PC-3 (cell line): ENCODE measurements around the gene INS. TPM values are rescaled to one million over a fixed set of nuclear protein-coding genes. Genes with fewer than 3 reads are reported as not detected.

Source experiments
- ATAC-seq: fragments of 200-7000 bp; cut with Tn5 transposase; 2 replicates; pipeline ENCODE4 v1.9.1; 2020; ENCODE audit warnings: mild to moderate bottlenecking, moderate library complexity
- BruUV-seq: library from RNA; stranded (reverse); fragments of 400-500 nt; replicated peaks from 2 replicates; lab custom pipeline; 2021; lab: Mats Ljungman, UMichigan
- CTCF ChIA-PET: fragments of 300-600 bp; sonication (Branson Sonifier 250); formaldehyde crosslinking; loops from one replicate; lab custom pipeline; 2022; ENCODE audit warnings: antibody characterized with exemption; lab: Charles Lee
- POLR2A ChIA-PET: fragments of 300-600 bp; sonication (Branson Sonifier 250); formaldehyde crosslinking; loops from one replicate; lab custom pipeline; 2022; ENCODE audit warnings: antibody characterized with exemption; ENCODE audit not compliant: unreplicated experiment; lab: Charles Lee
- DNase-seq: peaks from one replicate; pipeline ENCODE4 v3.0.0-alpha.2; 2015
- H2AFZ ChIP-seq: fragments of 300-600 bp; sonication (generic); 2 replicates; pipeline ENCODE4 v1.6.0; 2016; ENCODE audit warnings: antibody characterized with exemption, low read length
- H3F3A ChIP-seq: fragments of 300-600 bp; sonication (generic); one replicate; pipeline ENCODE4 v1.6.0; 2017; ENCODE audit warnings: antibody characterized with exemption, low read length, control low read depth, mild to moderate bottlenecking; ENCODE audit not compliant: unreplicated experiment
- H3K27ac ChIP-seq: fragments of 300-600 bp; sonication (generic); 2 replicates; pipeline ENCODE4 v1.5.1; 2016; ENCODE audit warnings: mild to moderate bottlenecking, low read length
- H3K27me3 ChIP-seq: fragments of 300-600 bp; sonication (generic); 2 replicates; pipeline ENCODE4 v1.6.1; 2016; ENCODE audit warnings: low read length, mixed read lengths
- H3K36me3 ChIP-seq: fragments of 300-600 bp; sonication (generic); 2 replicates; pipeline ENCODE4 v1.6.1; 2016; ENCODE audit warnings: low read depth, mixed run types, low read length, mixed read lengths
- H3K4me1 ChIP-seq: fragments of 300-600 bp; sonication (generic); 2 replicates; pipeline ENCODE4 v1.5.1; 2016; ENCODE audit warnings: low read length; ENCODE audit not compliant: insufficient read depth
- H3K4me2 ChIP-seq: fragments of 300-600 bp; sonication (generic); 2 replicates; pipeline ENCODE4 v1.6.0; 2016; ENCODE audit warnings: low read length
- H3K4me3 ChIP-seq: fragments of 300-600 bp; sonication (generic); 2 replicates; pipeline ENCODE4 v1.5.1; 2016; ENCODE audit warnings: mild to moderate bottlenecking, low read length, mixed read lengths
- H3K79me2 ChIP-seq: fragments of 300-600 bp; sonication (generic); 2 replicates; pipeline ENCODE4 v1.6.1; 2017; ENCODE audit warnings: low read length, mixed read lengths
- H3K9ac ChIP-seq: fragments of 300-600 bp; sonication (generic); 2 replicates; pipeline ENCODE4 v1.6.0; 2016; ENCODE audit warnings: mild to moderate bottlenecking, low read length
- H3K9me2 ChIP-seq: fragments of 300-600 bp; sonication (generic); replicated peaks from 2 replicates; pipeline ENCODE4 v1.6.1; 2016; ENCODE audit warnings: mixed run types, low read length, mixed read lengths
- H3K9me3 ChIP-seq: fragments of 300-600 bp; sonication (generic); 2 replicates; pipeline ENCODE4 v1.6.1; 2016; ENCODE audit warnings: low read length, mixed read lengths
- H4K20me1 ChIP-seq: fragments of 300-600 bp; sonication (generic); 2 replicates; pipeline ENCODE4 v1.6.1; 2016; ENCODE audit warnings: low read length, mixed read lengths
- CTCF ChIP-seq: fragments of 300-600 bp; sonication (generic); conservative IDR thresholded peaks from 2 replicates; pipeline ENCODE4 v1.5.1; 2017; ENCODE audit warnings: antibody characterized with exemption, low read depth, mild to moderate bottlenecking, low read length
- EZH2 ChIP-seq: fragments of 300-600 bp; sonication (generic); IDR thresholded peaks from one replicate; pipeline ENCODE4 v1.6.1; 2017; ENCODE audit warnings: antibody characterized with exemption, mild to moderate bottlenecking, low read length; ENCODE audit not compliant: unreplicated experiment
- EZH2phosphoT487 ChIP-seq: fragments of 300-600 bp; sonication (generic); IDR thresholded peaks from 2 replicates; pipeline ENCODE4 v1.6.1; 2018; ENCODE audit warnings: mild to moderate bottlenecking, antibody characterized with exemption, low read length, borderline replicate concordance
- intact Hi-C: fragments of 100-400 bp; cut with micrococcal nuclease; formaldehyde crosslinking; loops from 2 replicates; pipeline ENCODE4 v1.9.0; 2023
- total RNA-seq: library from RNA; depleted of rRNA; stranded (reverse); fragments of >200 nt; gene quantifications from 2 replicates; pipeline ENCODE4 v1.2.3, GENCODE V29; 2014

The INS gene
- total RNA-seq, 1 experiment from 2014 or later, result not detected

GRCh38 chr11:2133241-2134021, 27.6 kb downstream of the INS start:
- ChIA-PET CTCF (no interaction called here), POLR2A (no interaction called here)
- no TSS peak for BruUV-seq
- DNase-seq (no peak), ATAC-seq (no peak)
- no peaks in the 10 kb centered on the region for H4K20me1 ChIP-seq
- H3K9ac ChIP-seq, result no peak overlapping the region
- H3K27me3 ChIP-seq, result peaks cover 10% of the 10 kb centered on the region
- H3K9me3 ChIP-seq, result no peaks in the 10 kb centered on the region
- no peak for TF ChIP-seq EZH2
- no peak for TF ChIP-seq CTCF
- TF ChIP-seq EZH2phosphoT487, result no peak
- H3K9me2 ChIP-seq, result no peaks in the 10 kb centered on the region
- H3K79me2 ChIP-seq, result no peaks in the 10 kb centered on the region
- H3K4me1 ChIP-seq, result peaks cover 6% of the 10 kb centered on the region; the same call in 1 of the 2 replicates
- no peak overlapping the region for H3K4me3 ChIP-seq
- H3F3A ChIP-seq, result no peaks in the 10 kb centered on the region
- no peaks in the 10 kb centered on the region for H3K36me3 ChIP-seq
- no peak overlapping the region for H3K4me2 ChIP-seq
- intact Hi-C loops, result no loop called here
- H2AFZ ChIP-seq, result no peak overlapping the region
- H3K27ac ChIP-seq, result no peak overlapping the region

- DNase-seq (no peak), ATAC-seq (no peak)
- intact Hi-C loops, result no loop called here
- peaks cover 6% of the 10 kb centered on the region; the same call in 1 of the 2 replicates for H3K27me3 ChIP-seq
- ChIA-PET POLR2A (no interaction called here), CTCF (no interaction called here)
- H2AFZ ChIP-seq, result no peak overlapping the region
- no peak overlapping the region for H3K4me2 ChIP-seq
- H3K36me3 ChIP-seq, result no peaks in the 10 kb centered on the region
- no TSS peak for BruUV-seq
- no peaks in the 10 kb centered on the region for H3K9me2 ChIP-seq
- no peak overlapping the region for H3K27ac ChIP-seq
- no peaks in the 10 kb centered on the region for H4K20me1 ChIP-seq
- no peak overlapping the region for H3K4me3 ChIP-seq
- peaks cover 6% of the 10 kb centered on the region; the same call in 1 of the 2 replicates for H3K4me1 ChIP-seq
- H3F3A ChIP-seq, result no peaks in the 10 kb centered on the region
- no peak for TF ChIP-seq EZH2phosphoT487
- TF ChIP-seq EZH2, result no peak
- no peak for TF ChIP-seq CTCF
- H3K9me3 ChIP-seq, result no peaks in the 10 kb centered on the region
- H3K9ac ChIP-seq, result no peak overlapping the region
- H3K79me2 ChIP-seq, result no peaks in the 10 kb centered on the region
These were observed 28.2 kb downstream of the INS start for GRCh38 chr11:2132874-2133240.

DNA sequence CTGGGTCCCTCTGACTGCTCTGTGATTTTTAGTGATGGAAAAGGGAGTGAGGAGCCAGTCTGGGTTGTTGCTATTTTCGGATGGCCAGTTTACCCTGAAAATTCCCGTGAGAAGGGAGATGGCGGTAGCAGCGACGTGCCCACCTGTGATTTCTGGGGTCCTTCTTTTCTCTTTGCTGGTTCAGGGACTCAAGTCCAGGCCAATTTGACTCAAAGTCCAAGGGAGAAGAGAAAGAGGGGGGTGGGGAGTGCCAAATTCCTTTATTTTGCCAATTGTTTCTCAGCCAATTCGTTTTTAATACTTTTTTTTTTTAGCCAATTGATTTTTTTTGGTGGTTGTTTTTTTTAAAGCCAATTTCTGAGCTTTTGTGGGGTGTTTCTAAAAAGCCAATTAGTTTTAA, 28.8 kb downstream of the INS start:
- Histone ChIP-seq H3K4me3 (no peak overlapping the region), H2AFZ (no peak overlapping the region), H3K4me1 (peaks cover under 1% of the 10 kb centered on the region; the same call in 1 of the 2 replicates), H3K27me3 (peaks cover under 1% of the 10 kb centered on the region; the same call in 1 of the 2 replicates), H3K9me3 (no peaks in the 10 kb centered on the region), H3K9ac (no peak overlapping the region), H3K9me2 (no peaks in the 10 kb centered on the region), H3F3A (no peaks in the 10 kb centered on the region), H3K36me3 (no peaks in the 10 kb centered on the region), H3K27ac (no peak overlapping the region), H3K4me2 (no peak overlapping the region), H4K20me1 (no peaks in the 10 kb centered on the region), H3K79me2 (no peaks in the 10 kb centered on the region)
- intact Hi-C loops, result no loop called here
- ChIA-PET POLR2A (no interaction called here), CTCF (no interaction called here)
- DNase-seq, result no peak
- TF ChIP-seq EZH2 (no peak), EZH2phosphoT487 (no peak), CTCF (no peak)
- no TSS peak for BruUV-seq
- no peak for ATAC-seq
